Karpas-422 (cell line): ENCODE measurements around the gene CHFR. TPM values are rescaled to one million over a fixed set of nuclear protein-coding genes. Genes with fewer than 3 reads are reported as not detected.
"Not testable (repeated sequence)": the region's sequence is repeated elsewhere in the genome, so short reads cannot be mapped to it uniquely, and the experiment has no call there.

Experiments used
- DNase-seq: peaks from one replicate; pipeline ENCODE4 v3.0.0-alpha.2; 2015
- H2AFZ ChIP-seq: fragments of 200-600 bp; sonication (generic); 2 replicates; pipeline ENCODE4 v1.6.1; 2014; ENCODE audit warnings: antibody characterized with exemption, low read length, mixed read lengths
- H3K27ac ChIP-seq: fragments of 200-600 bp; sonication (generic); 2 replicates; pipeline ENCODE4 v1.5.1; 2014; ENCODE audit warnings: mild to moderate bottlenecking, low read length, moderate library complexity
- H3K27me3 ChIP-seq: fragments of 200-600 bp; sonication (generic); 2 replicates; pipeline ENCODE4 v1.6.1; 2014; ENCODE audit warnings: low read length, mixed read lengths
- H3K36me3 ChIP-seq: fragments of 200-600 bp; sonication (generic); 2 replicates; pipeline ENCODE4 v1.6.1; 2014; ENCODE audit warnings: low read length, mixed read lengths; ENCODE audit not compliant: insufficient read depth
- H3K4me1 ChIP-seq: fragments of 200-600 bp; sonication (generic); 2 replicates; pipeline ENCODE4 v1.6.1; 2014; ENCODE audit warnings: mild to moderate bottlenecking, low read length, mixed read lengths
- H3K4me2 ChIP-seq: fragments of 200-600 bp; sonication (generic); 2 replicates; pipeline ENCODE4 v1.6.1; 2014; ENCODE audit warnings: low read length, low read depth, mild to moderate bottlenecking; ENCODE audit not compliant: poor library complexity, severe bottlenecking
- H3K4me3 ChIP-seq: fragments of 200-600 bp; sonication (generic); 2 replicates; pipeline ENCODE4 v1.5.1; 2014; ENCODE audit warnings: mild to moderate bottlenecking, antibody characterized with exemption, low read length, mixed read lengths
- H3K79me2 ChIP-seq: fragments of 200-600 bp; sonication (generic); 2 replicates; pipeline ENCODE4 v1.6.1; 2014; ENCODE audit warnings: mild to moderate bottlenecking, low read length, mixed read lengths
- H3K9ac ChIP-seq: fragments of 200-600 bp; sonication (generic); 2 replicates; pipeline ENCODE4 v1.6.0; 2014; ENCODE audit warnings: low read length
- H3K9me2 ChIP-seq: fragments of 200-600 bp; sonication (generic), shearing (Covaris generic); replicated peaks from 2 replicates; pipeline ENCODE4 v1.6.0; 2014; ENCODE audit warnings: mild to moderate bottlenecking, low read length, moderate library complexity; ENCODE audit not compliant: insufficient read depth
- H3K9me3 ChIP-seq: fragments of 300-700, 200-600 bp; sonication (generic); 2 replicates; pipeline ENCODE4 v1.6.1; 2014; ENCODE audit warnings: low read length, mixed read lengths
- H4K20me1 ChIP-seq: fragments of 200-600 bp; sonication (generic); 2 replicates; pipeline ENCODE4 v1.6.1; 2014; ENCODE audit warnings: mild to moderate bottlenecking, antibody characterized with exemption, low read length, low read depth; ENCODE audit not compliant: insufficient read depth
- total RNA-seq: library from RNA; depleted of rRNA; stranded (reverse); fragments of >200 nt; shearing (Covaris generic); gene quantifications from 2 replicates; pipeline ENCODE4 v1.2.3, GENCODE V29; 2014; ENCODE audit warnings: low replicate concordance

CHFR gene
- total RNA-seq, 1 experiment from 2014 or later = 10.1 TPM

- no peaks in the 10 kb centered on the region for H3K79me2 ChIP-seq
- no peak overlapping the region for H3K27ac ChIP-seq
- H3K4me2 ChIP-seq = no peak overlapping the region
- no peaks in the 10 kb centered on the region for H3K4me1 ChIP-seq
- H2AFZ ChIP-seq = no peak overlapping the region
- no peak for DNase-seq
- no peaks in the 10 kb centered on the region; the same call in 1 of the 2 replicates for H3K9me3 ChIP-seq
- no peaks in the 10 kb centered on the region for H3K36me3 ChIP-seq
- H4K20me1 ChIP-seq = no peaks in the 10 kb centered on the region
- H3K9ac ChIP-seq = no peak overlapping the region
- no peak overlapping the region for H3K4me3 ChIP-seq
- H3K9me2 ChIP-seq = no peaks in the 10 kb centered on the region
- no peaks in the 10 kb centered on the region for H3K27me3 ChIP-seq
Observed at GRCh38 chr12:132841151-132841550, 46.3 kb downstream of the CHFR start.

- H3K9me3 ChIP-seq = no peaks in the 10 kb centered on the region; the same call in 1 of the 2 replicates
- no peak overlapping the region for H3K4me3 ChIP-seq
- DNase-seq = no peak
- H3K27me3 ChIP-seq = no peaks in the 10 kb centered on the region
- no peak overlapping the region for H2AFZ ChIP-seq
- no peaks in the 10 kb centered on the region for H3K9me2 ChIP-seq
- H3K79me2 ChIP-seq = no peaks in the 10 kb centered on the region
- H3K9ac ChIP-seq = no peak overlapping the region
- no peaks in the 10 kb centered on the region for H3K4me1 ChIP-seq
- H4K20me1 ChIP-seq = no peaks in the 10 kb centered on the region
- no peak overlapping the region for H3K4me2 ChIP-seq
- no peak overlapping the region for H3K27ac ChIP-seq
- no peaks in the 10 kb centered on the region for H3K36me3 ChIP-seq
Observed at GRCh38 chr12:132840536-132840935, 46.9 kb downstream of the CHFR start.

- Histone ChIP-seq H3K27me3 (no peaks in the 10 kb centered on the region), H3K9me2 (no peaks in the 10 kb centered on the region), H3K4me3 (no peak overlapping the region), H3K4me1 (no peaks in the 10 kb centered on the region), H3K9me3 (no peaks in the 10 kb centered on the region; the same call in 1 of the 2 replicates), H3K9ac (no peak overlapping the region), H3K79me2 (no peaks in the 10 kb centered on the region), H3K27ac (no peak overlapping the region), H3K36me3 (no peaks in the 10 kb centered on the region), H3K4me2 (no peak overlapping the region), H4K20me1 (no peaks in the 10 kb centered on the region), H2AFZ (no peak overlapping the region)
- no peak for DNase-seq
Observed at GRCh38 chr12:132839558-132840235, 47.7 kb downstream of the CHFR start.

GRCh38 chr12:132838410-132839080, 48.9 kb downstream of the CHFR start:
- no peak overlapping the region for H3K9ac ChIP-seq
- H3K27ac ChIP-seq = no peak overlapping the region
- H3K27me3 ChIP-seq = no peaks in the 10 kb centered on the region
- no peaks in the 10 kb centered on the region for H3K79me2 ChIP-seq
- no peaks in the 10 kb centered on the region; the same call in 1 of the 2 replicates for H3K9me3 ChIP-seq
- no peak for DNase-seq
- H3K9me2 ChIP-seq = no peaks in the 10 kb centered on the region
- no peak overlapping the region for H3K4me3 ChIP-seq
- H2AFZ ChIP-seq = no peak overlapping the region
- no peaks in the 10 kb centered on the region for H4K20me1 ChIP-seq
- no peaks in the 10 kb centered on the region for H3K4me1 ChIP-seq
- no peaks in the 10 kb centered on the region for H3K36me3 ChIP-seq
- no peak overlapping the region for H3K4me2 ChIP-seq

GRCh38 chr12:132837693-132838409, 49.6 kb downstream of the CHFR start:
- H3K9ac ChIP-seq = no peak overlapping the region
- no peaks in the 10 kb centered on the region for H3K9me2 ChIP-seq
- no peak overlapping the region for H3K27ac ChIP-seq
- H3K79me2 ChIP-seq = no peaks in the 10 kb centered on the region
- H2AFZ ChIP-seq = no peak overlapping the region
- no peaks in the 10 kb centered on the region; the same call in 1 of the 2 replicates for H3K9me3 ChIP-seq
- H3K4me2 ChIP-seq = no peak overlapping the region
- DNase-seq = no peak
- H3K4me3 ChIP-seq = no peak overlapping the region
- no peaks in the 10 kb centered on the region for H3K27me3 ChIP-seq
- no peaks in the 10 kb centered on the region for H4K20me1 ChIP-seq
- H3K4me1 ChIP-seq = no peaks in the 10 kb centered on the region
- H3K36me3 ChIP-seq = no peaks in the 10 kb centered on the region

- H3K27ac ChIP-seq = no peak overlapping the region
Observed at GRCh38 chr12:132836795-132837331, 50.5 kb downstream of the CHFR start.

GRCh38 chr12:132836230-132836629, 51.2 kb downstream of the CHFR start:
- H3K27me3 ChIP-seq, H3K4me1 ChIP-seq, H3K27ac ChIP-seq, H3K9me3 ChIP-seq, H3K9me2 ChIP-seq, H3K9ac ChIP-seq, H3K36me3 ChIP-seq, H3K4me3 ChIP-seq, H3K79me2 ChIP-seq, H2AFZ ChIP-seq, H3K4me2 ChIP-seq, H4K20me1 ChIP-seq, DNase-seq: not testable (repeated sequence)

More at GRCh38 chr12:132836795-132837331, 50.5 kb downstream of the CHFR start:
- Histone ChIP-seq H3K9ac (no peak overlapping the region), H4K20me1 (no peaks in the 10 kb centered on the region), H3K4me1 (no peaks in the 10 kb centered on the region), H3K4me3 (no peak overlapping the region), H3K79me2 (no peaks in the 10 kb centered on the region), H2AFZ (no peak overlapping the region), H3K27me3 (no peaks in the 10 kb centered on the region), H3K4me2 (no peak overlapping the region), H3K36me3 (no peaks in the 10 kb centered on the region), H3K9me2 (no peaks in the 10 kb centered on the region), H3K9me3 (peaks cover 2% of the 10 kb centered on the region; the same call in 1 of the 2 replicates)
- DNase-seq = no peak
